ENCODE measurements around the gene RACK1. TPM values are rescaled to one million over a fixed set of nuclear protein-coding genes. Genes with fewer than 3 reads are reported as not detected.

The RACK1 gene
- total and polyA plus RNA-seq, 2 of the 13 experiments (the other 11 are each of a cell fraction or from before 2014, with no cell fraction given): 2,514 to 6,141 TPM

DNA sequence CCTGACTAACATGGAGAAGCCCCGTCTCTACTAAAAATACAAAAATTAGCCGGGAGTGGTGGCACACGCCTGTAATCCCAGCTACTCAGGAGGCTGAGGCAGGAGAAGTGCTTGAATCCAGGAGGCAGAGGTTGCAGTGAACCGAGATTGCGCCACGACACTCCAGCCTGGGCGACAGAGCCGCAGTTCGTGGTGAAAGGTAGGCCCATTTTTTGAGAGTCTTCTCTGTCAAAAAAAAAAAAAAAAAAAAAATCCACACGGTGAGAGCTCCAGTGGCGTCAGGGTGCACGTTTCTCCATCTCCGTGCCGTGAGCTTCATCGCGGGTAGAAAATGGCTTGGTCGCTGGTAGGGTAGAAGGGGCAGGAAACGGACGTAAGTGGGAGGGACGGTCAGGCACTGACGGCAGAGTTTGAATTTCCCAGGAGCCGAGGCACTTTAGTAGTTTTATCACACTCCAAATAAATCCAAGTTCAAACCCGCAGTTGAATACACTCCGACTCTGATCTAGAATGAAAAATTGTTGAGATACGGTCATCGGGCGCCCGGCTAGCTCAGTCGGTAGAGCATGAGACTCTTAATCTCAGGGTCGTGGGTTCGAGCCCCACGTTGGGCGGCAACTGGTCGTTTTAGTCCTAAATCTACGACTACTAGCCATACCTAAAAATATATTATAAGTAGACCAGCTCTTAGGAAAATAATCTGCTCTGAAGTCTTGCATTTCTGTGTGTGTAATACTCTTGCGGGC, 36.3 kb downstream of the RACK1 start (continued):
- TF ChIP-seq HNF1B (CRISPR knock-in tag; IDR thresholded peaks at IDR 0.05): no peak; the same call in 1 of the 2 replicates
- TF ChIP-seq ZNF552 (CRISPR knock-in tag; IDR thresholded peaks at IDR 0.05; ENCODE audit: borderline replicate concordance): no peak
- no peak for TF ChIP-seq ZNF562 (CRISPR knock-in tag; IDR thresholded peaks at IDR 0.05; ENCODE audit: borderline replicate concordance)
- TF ChIP-seq ZNF20 (CRISPR knock-in tag; IDR thresholded peaks at IDR 0.05): no peak
- TF ChIP-seq FOXO1 (CRISPR knock-in tag; IDR thresholded peaks at IDR 0.05): no peak
- TF ChIP-seq SP1 (IDR thresholded peaks at IDR 0.05): no peak
- peak; percentile 41; the same call in 1 of the 2 replicates for TF ChIP-seq SP1 (CRISPR knock-in tag; IDR thresholded peaks at IDR 0.05)
- TF ChIP-seq HNF4A (CRISPR knock-in tag; IDR thresholded peaks at IDR 0.05): no peak
- peak; percentile 38 for TF ChIP-seq HNRNPLL (IDR thresholded peaks at IDR 0.05; ENCODE audit: low read depth, low read length, poor library complexity, severe bottlenecking)
- no peak for TF ChIP-seq ZNF792 (CRISPR knock-in tag; IDR thresholded peaks at IDR 0.05)
- TF ChIP-seq FOSL1 (CRISPR knock-in tag; IDR thresholded peaks at IDR 0.05; ENCODE audit: borderline replicate concordance): no peak
- TF ChIP-seq ZBTB20 (CRISPR knock-in tag; IDR thresholded peaks at IDR 0.05; ENCODE audit: borderline replicate concordance, low read depth): no peak
- no peak for TF ChIP-seq NR0B2 (CRISPR knock-in tag; IDR thresholded peaks at IDR 0.05)
- TF ChIP-seq SRSF1 (optimal IDR thresholded peaks at IDR 0.05; ENCODE audit: low read depth, low read length): no peak
- no peak for TF ChIP-seq ATF7 (IDR thresholded peaks at IDR 0.05)
- no peak for TF ChIP-seq ATF7 (CRISPR knock-in tag; IDR thresholded peaks at IDR 0.05)

Data from HepG2 (cell line).